ENCODE data around the gene FAM171A1. TPM values are rescaled to one million over a fixed set of nuclear protein-coding genes. Genes with fewer than 3 reads are reported as not detected.
"Not testable (repeated sequence)": the region's sequence is repeated elsewhere in the genome, so short reads cannot be mapped to it uniquely, and the experiment has no call there.

FAM171A1 gene
- total RNA-seq, 1 donor, result 25.0 TPM

- Histone ChIP-seq H3K4me1 (ENCODE audit: insufficient read depth, low read length) (peaks cover 48% of the 10 kb centered on the region), H2AFZ (ENCODE audit: low read length) (no peak overlapping the region), H3K36me3 (ENCODE audit: insufficient read depth, low read length) (no peaks in the 10 kb centered on the region), H3K27ac (ENCODE audit: low read depth, low read length) (peak overlapping the region; percentile 96), H3K27me3 (ENCODE audit: insufficient read depth, low read length) (no peaks in the 10 kb centered on the region), H3K9me3 (ENCODE audit: low read depth, low read length) (no peaks in the 10 kb centered on the region), H4K20me1 (ENCODE audit: insufficient read depth, low read length) (no peaks in the 10 kb centered on the region), H3K79me2 (ENCODE audit: insufficient read depth, low read length) (no peaks in the 10 kb centered on the region), H3K4me2 (ENCODE audit: insufficient read depth, low read length) (peak overlapping the region; percentile 81), H3K4me3 (ENCODE audit: insufficient read depth, low read length) (no peak overlapping the region)
- TF ChIP-seq, protein P1, sequence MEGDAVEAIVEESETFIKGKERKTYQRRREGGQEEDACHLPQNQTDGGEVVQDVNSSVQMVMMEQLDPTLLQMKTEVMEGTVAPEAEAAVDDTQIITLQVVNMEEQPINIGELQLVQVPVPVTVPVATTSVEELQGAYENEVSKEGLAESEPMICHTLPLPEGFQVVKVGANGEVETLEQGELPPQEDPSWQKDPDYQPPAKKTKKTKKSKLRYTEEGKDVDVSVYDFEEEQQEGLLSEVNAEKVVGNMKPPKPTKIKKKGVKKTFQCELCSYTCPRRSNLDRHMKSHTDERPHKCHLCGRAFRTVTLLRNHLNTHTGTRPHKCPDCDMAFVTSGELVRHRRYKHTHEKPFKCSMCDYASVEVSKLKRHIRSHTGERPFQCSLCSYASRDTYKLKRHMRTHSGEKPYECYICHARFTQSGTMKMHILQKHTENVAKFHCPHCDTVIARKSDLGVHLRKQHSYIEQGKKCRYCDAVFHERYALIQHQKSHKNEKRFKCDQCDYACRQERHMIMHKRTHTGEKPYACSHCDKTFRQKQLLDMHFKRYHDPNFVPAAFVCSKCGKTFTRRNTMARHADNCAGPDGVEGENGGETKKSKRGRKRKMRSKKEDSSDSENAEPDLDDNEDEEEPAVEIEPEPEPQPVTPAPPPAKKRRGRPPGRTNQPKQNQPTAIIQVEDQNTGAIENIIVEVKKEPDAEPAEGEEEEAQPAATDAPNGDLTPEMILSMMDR (IDR thresholded peaks at IDR 0.05; ENCODE audit: extremely low read depth, low read depth, low read length), result no peak
- no peak for DNase-seq (ENCODE audit: insufficient read length, low spot score, missing footprints)
Measured at GRCh38 chr10:15202639-15203038, 168.4 kb downstream of the FAM171A1 start.

GRCh38 chr10:15202301-15202621 lies 168.8 kb downstream of the FAM171A1 start:
- peak overlapping the region; percentile 96 for H3K27ac ChIP-seq (ENCODE audit: low read depth, low read length)
- H3K36me3 ChIP-seq (ENCODE audit: insufficient read depth, low read length); H4K20me1 ChIP-seq (ENCODE audit: insufficient read depth, low read length); DNase-seq (ENCODE audit: insufficient read length, low spot score, missing footprints); H3K27me3 ChIP-seq (ENCODE audit: insufficient read depth, low read length); H3K79me2 ChIP-seq (ENCODE audit: insufficient read depth, low read length); H3K9me3 ChIP-seq (ENCODE audit: low read depth, low read length): not testable (repeated sequence)
- peak overlapping the region; percentile 70 for H2AFZ ChIP-seq (ENCODE audit: low read length)
- H3K4me2 ChIP-seq (ENCODE audit: insufficient read depth, low read length), result peak overlapping the region; percentile 81
- peak overlapping the region; percentile 47 for H3K4me3 ChIP-seq (ENCODE audit: insufficient read depth, low read length)
- H3K4me1 ChIP-seq (ENCODE audit: insufficient read depth, low read length), result peaks cover 51% of the 10 kb centered on the region

DNA sequence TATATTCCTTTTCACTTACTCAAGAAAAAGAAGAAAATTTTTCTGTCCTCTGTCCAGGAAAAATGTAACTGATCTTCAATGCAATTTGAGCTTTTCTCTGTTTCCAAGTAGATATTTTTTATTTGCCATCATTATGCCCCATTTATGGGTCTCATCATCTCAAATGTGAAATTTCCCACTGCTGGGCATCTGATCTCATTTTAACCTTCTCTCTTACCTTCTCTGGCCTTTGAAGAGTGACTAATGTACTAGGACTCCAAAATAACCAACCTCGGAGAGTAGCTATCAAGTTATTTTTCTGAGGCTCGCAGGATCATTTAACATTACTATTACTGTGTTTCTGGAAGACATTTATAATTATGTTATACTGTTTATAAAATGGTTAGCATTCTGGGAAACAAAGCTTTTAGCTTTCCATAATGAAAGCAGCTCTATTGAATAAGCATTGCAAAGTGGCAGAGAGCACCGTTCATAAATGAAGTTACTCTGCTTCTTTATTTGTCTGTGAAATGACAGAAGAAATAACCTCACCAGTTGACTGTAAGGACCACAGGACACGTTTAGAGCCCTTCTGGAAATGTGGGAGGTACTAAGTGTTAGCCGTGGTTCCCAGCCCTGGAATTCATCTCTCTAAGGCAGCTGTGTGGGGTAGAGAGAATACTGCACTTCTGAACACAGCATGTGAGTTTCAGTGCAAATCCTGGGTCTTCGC lies 169.3 kb downstream of the FAM171A1 start:
- H3K79me2 ChIP-seq (ENCODE audit: insufficient read depth, low read length), result no peaks in the 10 kb centered on the region
- H3K4me1 ChIP-seq (ENCODE audit: insufficient read depth, low read length), result peaks cover 56% of the 10 kb centered on the region
- no peaks in the 10 kb centered on the region for H3K9me3 ChIP-seq (ENCODE audit: low read depth, low read length)
- DNase-seq (ENCODE audit: insufficient read length, low spot score, missing footprints), result peak; percentile 81
- H3K4me2 ChIP-seq (ENCODE audit: insufficient read depth, low read length), result peak overlapping the region; percentile 81
- peak overlapping the region; percentile 47 for H3K4me3 ChIP-seq (ENCODE audit: insufficient read depth, low read length)
- TF ChIP-seq, protein P1 (IDR thresholded peaks at IDR 0.05; ENCODE audit: extremely low read depth, low read depth, low read length), result no peak
- peak overlapping the region; percentile 96 for H3K27ac ChIP-seq (ENCODE audit: low read depth, low read length)
- no peaks in the 10 kb centered on the region for H3K36me3 ChIP-seq (ENCODE audit: insufficient read depth, low read length)
- H4K20me1 ChIP-seq (ENCODE audit: insufficient read depth, low read length), result no peaks in the 10 kb centered on the region
- no peaks in the 10 kb centered on the region for H3K27me3 ChIP-seq (ENCODE audit: insufficient read depth, low read length)
- peak overlapping the region; percentile 70 for H2AFZ ChIP-seq (ENCODE audit: low read length)

- H3K27me3 ChIP-seq (ENCODE audit: insufficient read depth, low read length), result no peaks in the 10 kb centered on the region
- H3K4me2 ChIP-seq (ENCODE audit: insufficient read depth, low read length), result peak overlapping the region; percentile 81
- DNase-seq (ENCODE audit: insufficient read length, low spot score, missing footprints), result peak; percentile 80
- H3K4me3 ChIP-seq (ENCODE audit: insufficient read depth, low read length), result no peak overlapping the region
- no peaks in the 10 kb centered on the region for H4K20me1 ChIP-seq (ENCODE audit: insufficient read depth, low read length)
- H3K4me1 ChIP-seq (ENCODE audit: insufficient read depth, low read length), result peaks cover 66% of the 10 kb centered on the region
- H3K36me3 ChIP-seq (ENCODE audit: insufficient read depth, low read length), result no peaks in the 10 kb centered on the region
- H2AFZ ChIP-seq (ENCODE audit: low read length), result no peak overlapping the region
- peak overlapping the region; percentile 96 for H3K27ac ChIP-seq (ENCODE audit: low read depth, low read length)
- no peaks in the 10 kb centered on the region for H3K79me2 ChIP-seq (ENCODE audit: insufficient read depth, low read length)
- no peaks in the 10 kb centered on the region for H3K9me3 ChIP-seq (ENCODE audit: low read depth, low read length)
- TF ChIP-seq, protein P1 (IDR thresholded peaks at IDR 0.05; ENCODE audit: extremely low read depth, low read depth, low read length), result no peak
Measured at GRCh38 chr10:15200626-15201025, 170.5 kb downstream of the FAM171A1 start.

Measured in osteoblast (primary cell).